Stomach smooth muscle (tissue), 2 donors: ENCODE data around the gene LIPC.
"Not testable (repeated sequence)": the region's sequence is repeated elsewhere in the genome, so short reads cannot be mapped to it uniquely, and the experiment has no call there.

ENCODE experiments used
- H3K27ac ChIP-seq: one replicate; pipeline ENCODE4 v1.7.0; 2013; ENCODE audit warnings: mild to moderate bottlenecking, low read length, inconsistent platforms
- H3K27me3 ChIP-seq, 2 donors: one replicate each; pipeline ENCODE4 v1.7.0; 2013; ENCODE audit warnings: low read length in 2 of 2; ENCODE audit not compliant: insufficient read depth in 2 of 2, control insufficient read depth in 1 of 2
- H3K36me3 ChIP-seq, 2 donors: one replicate each; pipeline ENCODE4 v1.7.0; 2013; ENCODE audit warnings: low read length in 2 of 2; ENCODE audit not compliant: control insufficient read depth in 2 of 2, insufficient read depth in 2 of 2
- H3K4me1 ChIP-seq: one replicate; pipeline ENCODE4 v1.7.0; 2013; ENCODE audit warnings: low read length; ENCODE audit not compliant: control insufficient read depth, insufficient read depth
- H3K4me3 ChIP-seq, 2 donors: one replicate each; pipeline ENCODE4 v1.7.0; 2013; ENCODE audit warnings: low read length in 2 of 2
- H3K9ac ChIP-seq, 2 donors: one replicate each; pipeline ENCODE4 v1.7.0; 2013; ENCODE audit warnings: low read length in 2 of 2, mild to moderate bottlenecking in 1 of 2
- H3K9me3 ChIP-seq, 2 donors: one replicate each; pipeline ENCODE4 v1.7.0; 2013; ENCODE audit warnings: low read length in 2 of 2; ENCODE audit not compliant: control insufficient read depth in 2 of 2
- donor health status: healthy.
- donor health status: Pancreatic carcinoma.

Gene LIPC

DNA sequence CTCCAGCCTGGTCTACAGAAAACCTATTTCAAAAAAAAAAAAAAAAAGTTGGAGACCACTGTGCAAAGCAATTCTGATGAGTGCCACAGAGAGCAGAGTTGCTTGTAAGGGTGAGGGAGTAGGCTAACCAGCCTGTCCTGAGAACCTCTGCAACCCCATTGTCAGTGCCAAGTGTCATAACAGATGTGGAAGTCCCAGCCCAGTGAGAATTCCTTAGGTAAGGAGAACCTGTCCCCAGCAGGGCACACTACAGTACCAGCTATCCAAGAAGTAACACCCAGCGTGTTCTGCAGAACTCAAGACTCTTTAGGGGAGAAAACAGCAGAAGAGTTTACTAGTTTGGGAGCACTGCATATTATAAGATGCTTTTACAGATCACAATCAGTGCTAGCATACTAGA, 156.3 kb downstream of the LIPC start:
- H3K27ac ChIP-seq = no peak overlapping the region

DNA sequence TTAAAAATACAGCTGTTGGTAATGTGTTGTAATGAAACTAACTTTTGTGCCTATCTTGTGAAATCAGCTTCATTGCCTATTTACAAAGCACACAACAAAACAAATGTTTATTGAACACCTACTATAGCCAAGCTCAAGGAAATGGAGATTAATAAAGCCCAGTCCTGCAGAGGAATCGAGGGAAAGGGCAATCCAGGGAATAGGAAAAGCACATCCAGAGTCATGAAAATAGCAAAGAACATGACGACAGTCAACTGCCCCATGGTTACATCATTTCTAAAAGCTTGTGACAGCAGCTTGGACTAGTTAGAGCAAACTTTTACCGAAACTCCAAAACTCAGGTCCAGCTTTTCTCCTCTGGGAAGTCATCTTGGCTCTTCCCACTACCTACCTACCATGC, 157.3 kb downstream of the LIPC start:
- Histone ChIP-seq H3K4me3 (no peak overlapping the region), H3K36me3 (no peaks in the 10 kb centered on the region), H3K9me3 (no peaks in the 10 kb centered on the region), H3K27me3 (peaks cover 0 to under 1% of the 10 kb centered on the region in 2 donors), H3K27ac (no peak overlapping the region), H3K9ac (no peak overlapping the region), H3K4me1 (no peaks in the 10 kb centered on the region)

More for the DNA sequence above, 156.3 kb downstream of the LIPC start:
- peaks cover 0 to 5% of the 10 kb centered on the region in 2 donors for H3K9me3 ChIP-seq
- no peaks in the 10 kb centered on the region for H3K36me3 ChIP-seq
- H3K9ac ChIP-seq = no peak overlapping the region
- H3K4me3 ChIP-seq = no peak overlapping the region
- peaks cover 0 to 3% of the 10 kb centered on the region in 2 donors for H3K27me3 ChIP-seq
- no peaks in the 10 kb centered on the region for H3K4me1 ChIP-seq

DNA sequence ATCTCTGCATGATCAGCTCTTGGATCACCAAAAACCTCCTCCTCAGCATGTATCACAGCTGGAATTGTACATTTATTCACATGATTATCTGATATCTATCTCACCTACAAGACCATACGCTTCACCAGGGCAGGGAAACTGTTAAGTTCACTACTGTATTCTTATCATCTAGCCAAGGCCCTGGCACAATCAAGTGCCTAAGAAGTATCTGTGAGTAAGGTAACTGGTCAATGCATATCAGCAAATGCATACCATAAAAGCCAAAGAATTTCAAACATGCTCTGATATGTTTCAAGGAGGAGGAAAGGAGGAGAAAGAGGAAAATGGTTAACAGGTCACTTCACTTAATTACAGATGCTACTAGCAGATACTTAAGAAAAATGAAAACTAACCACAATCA, 158.4 kb downstream of the LIPC start:
- no peak overlapping the region for H3K27ac ChIP-seq
- no peak overlapping the region for H3K4me3 ChIP-seq
- H3K9me3 ChIP-seq = no peaks in the 10 kb centered on the region
- H3K4me1 ChIP-seq = no peaks in the 10 kb centered on the region
- H3K9ac ChIP-seq = no peak overlapping the region
- no peaks in the 10 kb centered on the region for H3K36me3 ChIP-seq
- no peaks in the 10 kb centered on the region for H3K27me3 ChIP-seq

DNA sequence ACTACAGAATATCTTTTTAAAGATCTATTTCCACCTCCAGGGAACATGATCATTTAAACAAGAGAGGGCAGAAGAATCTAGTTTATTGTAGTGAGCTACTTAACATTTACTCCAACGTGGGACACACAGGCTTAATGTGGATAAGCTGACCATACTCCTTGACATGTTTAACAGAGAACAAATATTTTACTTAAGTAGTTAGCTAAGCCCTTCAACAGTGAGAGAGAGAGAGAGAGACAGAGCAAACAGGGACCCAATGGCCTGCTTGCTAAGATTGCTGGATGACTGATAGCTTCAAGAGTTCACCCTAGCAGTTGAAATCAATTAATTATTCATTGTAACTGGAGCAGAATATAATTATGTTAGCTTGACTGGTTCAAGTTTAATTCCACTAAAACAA, 159.1 kb downstream of the LIPC start:
- Histone ChIP-seq H3K27ac (no peak overlapping the region), H3K9me3 (no peaks in the 10 kb centered on the region), H3K4me1 (no peaks in the 10 kb centered on the region), H3K9ac (no peak overlapping the region), H3K4me3 (no peak overlapping the region), H3K36me3 (no peaks in the 10 kb centered on the region), H3K27me3 (no peaks in the 10 kb centered on the region)

DNA sequence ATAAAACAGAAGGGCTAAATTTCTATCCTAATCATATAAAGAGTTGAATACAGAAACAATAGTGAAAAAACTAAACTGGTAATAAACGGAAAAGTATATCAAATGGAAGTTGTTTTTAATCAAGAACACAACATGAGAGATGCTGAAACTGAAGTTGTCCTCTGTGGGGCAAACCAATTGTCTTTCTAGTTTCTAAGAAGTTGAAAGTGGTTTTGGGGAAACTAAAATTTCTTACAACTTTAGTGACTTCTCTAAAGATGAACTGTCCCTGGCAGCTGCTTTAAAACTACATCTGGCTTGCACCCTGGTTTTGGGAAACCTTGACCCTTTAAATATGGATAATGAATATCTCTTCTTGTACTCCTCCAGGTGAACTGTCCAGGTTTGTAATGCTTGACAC, 162.1 kb downstream of the LIPC start:
- Histone ChIP-seq H3K4me1 (no peaks in the 10 kb centered on the region), H3K27ac (no peak overlapping the region), H3K9ac (no peak overlapping the region), H3K27me3 (no peaks in the 10 kb centered on the region), H3K9me3 (no peaks in the 10 kb centered on the region), H3K36me3 (peaks cover 0 to 7% of the 10 kb centered on the region in 2 donors), H3K4me3 (no peak overlapping the region)

DNA sequence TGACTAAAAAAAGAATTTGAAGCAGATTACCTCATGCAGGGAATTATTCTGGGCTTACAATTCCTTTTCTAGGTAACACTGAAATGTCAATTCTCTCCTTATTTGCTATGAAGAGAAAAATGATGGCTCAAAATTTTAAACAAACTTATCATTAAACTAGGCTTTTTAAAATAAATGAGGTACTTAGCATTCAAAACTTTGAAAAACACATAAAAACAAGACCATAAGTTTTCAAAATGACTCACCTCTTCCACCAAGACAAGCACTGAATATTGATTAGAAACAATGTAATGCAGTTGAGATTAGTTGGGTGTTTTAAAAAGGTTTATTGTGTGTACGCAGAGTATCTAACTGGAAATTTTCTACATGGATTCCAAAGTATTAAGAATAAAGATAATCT, 163.1 kb downstream of the LIPC start:
- no peaks in the 10 kb centered on the region for H3K9me3 ChIP-seq
- H3K4me3 ChIP-seq = no peak overlapping the region
- H3K36me3 ChIP-seq = peaks cover 0 to 7% of the 10 kb centered on the region in 2 donors
- H3K9ac ChIP-seq = no peak overlapping the region
- no peaks in the 10 kb centered on the region for H3K4me1 ChIP-seq
- no peaks in the 10 kb centered on the region for H3K27me3 ChIP-seq
- no peak overlapping the region for H3K27ac ChIP-seq

DNA sequence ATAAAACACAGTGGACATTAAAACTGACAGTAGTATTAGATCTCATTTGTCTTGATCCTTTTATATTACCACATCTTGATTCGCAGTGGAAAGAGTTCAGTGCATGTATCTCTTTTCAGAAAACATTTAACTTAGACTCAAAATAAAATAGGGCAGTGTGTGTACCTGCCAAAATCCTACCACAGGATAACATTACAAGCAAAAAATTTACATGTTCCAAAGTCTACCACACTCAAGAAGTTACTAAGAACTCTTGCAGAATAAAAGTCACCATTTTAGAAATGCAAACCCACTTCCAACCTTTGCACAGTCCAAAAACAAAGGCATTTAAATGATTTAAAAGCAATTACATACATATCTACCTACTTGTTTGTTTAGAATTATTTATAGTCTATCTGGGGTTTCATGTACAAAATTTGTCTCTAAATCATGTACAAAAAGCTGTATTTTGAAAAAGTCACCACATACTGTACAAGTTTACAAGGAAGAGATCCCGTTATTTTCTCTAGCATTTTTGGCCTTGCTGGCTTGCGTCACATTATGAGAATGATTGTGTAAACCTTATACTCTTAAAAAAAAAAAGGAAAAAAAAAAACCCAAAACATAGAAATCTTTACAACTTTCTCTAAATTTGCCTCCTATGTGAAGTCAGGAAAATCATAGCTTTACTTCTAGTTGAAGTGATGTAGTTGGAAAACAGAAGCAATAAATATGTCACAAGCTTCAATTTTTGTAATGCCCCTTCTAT, 163.9 kb downstream of the LIPC start:
- H3K9ac ChIP-seq = no peak overlapping the region
- no peaks in the 10 kb centered on the region for H3K27me3 ChIP-seq
- no peaks in the 10 kb centered on the region for H3K4me1 ChIP-seq
- peaks cover 0 to 7% of the 10 kb centered on the region in 2 donors for H3K36me3 ChIP-seq
- no peak overlapping the region for H3K27ac ChIP-seq
- H3K9me3 ChIP-seq = no peaks in the 10 kb centered on the region
- H3K4me3 ChIP-seq = no peak overlapping the region

DNA sequence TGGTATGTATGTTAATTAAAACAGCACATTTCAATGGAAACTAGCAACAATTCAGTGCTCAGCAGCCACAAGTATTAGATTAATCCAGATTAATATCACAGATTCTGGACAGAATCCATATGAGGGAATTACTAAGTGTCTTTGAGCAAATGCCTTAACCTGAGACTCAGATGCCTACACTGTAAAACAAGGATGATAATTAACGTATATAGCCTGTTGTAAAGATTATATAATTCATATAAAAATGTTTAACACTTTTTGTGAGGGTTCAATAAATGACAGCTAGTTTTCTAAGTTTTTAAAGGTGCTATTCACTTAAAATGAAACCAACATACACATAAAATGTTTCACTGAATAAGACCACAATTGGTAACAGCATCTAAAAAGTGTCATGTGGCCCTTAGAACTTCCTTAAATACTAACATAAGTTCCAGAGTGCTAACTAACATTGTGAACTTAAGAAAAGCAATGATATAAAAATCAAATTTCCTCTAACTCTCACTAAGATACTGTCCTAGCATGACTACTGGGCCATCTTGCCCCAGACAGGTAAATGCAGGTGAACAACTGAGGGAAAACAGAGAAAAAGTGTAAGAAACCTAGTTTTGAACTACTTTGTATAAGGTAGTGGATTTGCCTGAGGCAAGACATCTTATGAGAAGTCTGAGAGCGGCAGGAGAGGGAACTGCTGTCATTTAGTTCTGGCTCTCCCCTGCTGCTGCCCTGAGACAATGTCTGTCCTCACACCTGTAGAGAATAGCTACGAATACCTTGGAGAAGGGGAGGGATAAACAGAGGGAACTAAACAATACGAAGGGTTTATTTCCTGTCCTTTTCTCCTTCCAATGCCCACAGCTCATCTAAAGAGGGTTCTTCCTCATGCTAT, 166.4 kb downstream of the LIPC start:
- no peaks in the 10 kb centered on the region for H3K4me1 ChIP-seq
- peaks cover 0 to 7% of the 10 kb centered on the region in 2 donors for H3K36me3 ChIP-seq
- no peak overlapping the region for H3K27ac ChIP-seq
- no peaks in the 10 kb centered on the region for H3K9me3 ChIP-seq
- H3K27me3 ChIP-seq = no peaks in the 10 kb centered on the region
- H3K9ac ChIP-seq = no peak overlapping the region
- H3K4me3 ChIP-seq = no peak overlapping the region

DNA sequence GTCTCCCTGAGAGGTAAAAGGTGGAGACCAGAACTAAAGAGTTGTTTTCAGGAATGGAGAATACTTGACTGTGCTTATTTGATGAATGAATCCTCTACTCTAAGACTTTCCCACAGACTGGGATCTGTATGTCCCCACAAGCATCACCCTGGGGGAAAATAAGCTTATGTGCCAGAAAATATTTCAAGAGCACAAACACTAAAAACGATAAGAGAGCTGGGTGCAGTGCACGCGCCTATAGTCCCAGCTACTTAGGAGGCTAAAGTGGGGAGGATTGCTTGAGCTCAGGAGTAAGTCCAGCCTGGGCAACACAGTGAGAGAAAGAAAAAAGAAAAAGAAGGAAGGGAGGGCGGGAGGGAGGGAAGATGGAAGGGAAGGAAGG, 167.0 kb downstream of the LIPC start:
- H3K36me3 ChIP-seq = peaks cover 0 to 7% of the 10 kb centered on the region in 2 donors
- no peaks in the 10 kb centered on the region for H3K27me3 ChIP-seq
- no peak overlapping the region for H3K9ac ChIP-seq
- H3K9me3 ChIP-seq = no peaks in the 10 kb centered on the region
- no peak overlapping the region for H3K27ac ChIP-seq
- H3K4me1 ChIP-seq = no peaks in the 10 kb centered on the region
- no peak overlapping the region for H3K4me3 ChIP-seq

DNA sequence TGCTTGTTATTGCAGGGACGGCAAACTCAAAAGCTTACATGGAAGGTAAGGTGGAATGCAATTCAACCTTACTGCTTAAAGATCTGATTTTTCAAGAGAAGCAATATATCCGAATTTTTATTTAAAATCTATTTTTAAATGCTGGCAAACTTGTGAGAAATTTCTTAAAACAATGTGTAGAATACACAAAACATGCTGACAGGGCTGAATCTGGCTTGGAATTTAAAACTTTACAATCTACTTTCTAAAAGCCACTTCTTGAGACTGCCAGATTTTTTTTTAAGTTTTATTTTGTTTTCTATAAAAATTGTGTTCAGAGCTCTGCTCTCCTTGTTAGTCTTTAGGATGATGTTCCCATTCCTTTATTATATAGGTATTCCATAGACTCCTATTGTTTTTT, 171.0 kb downstream of the LIPC start:
- no peaks in the 10 kb centered on the region for H3K27me3 ChIP-seq
- no peak overlapping the region for H3K9ac ChIP-seq
- peaks cover 0 to 5% of the 10 kb centered on the region in 2 donors for H3K36me3 ChIP-seq
- no peaks in the 10 kb centered on the region for H3K4me1 ChIP-seq
- no peak overlapping the region for H3K27ac ChIP-seq
- no peak overlapping the region for H3K4me3 ChIP-seq
- H3K9me3 ChIP-seq = no peaks in the 10 kb centered on the region

DNA sequence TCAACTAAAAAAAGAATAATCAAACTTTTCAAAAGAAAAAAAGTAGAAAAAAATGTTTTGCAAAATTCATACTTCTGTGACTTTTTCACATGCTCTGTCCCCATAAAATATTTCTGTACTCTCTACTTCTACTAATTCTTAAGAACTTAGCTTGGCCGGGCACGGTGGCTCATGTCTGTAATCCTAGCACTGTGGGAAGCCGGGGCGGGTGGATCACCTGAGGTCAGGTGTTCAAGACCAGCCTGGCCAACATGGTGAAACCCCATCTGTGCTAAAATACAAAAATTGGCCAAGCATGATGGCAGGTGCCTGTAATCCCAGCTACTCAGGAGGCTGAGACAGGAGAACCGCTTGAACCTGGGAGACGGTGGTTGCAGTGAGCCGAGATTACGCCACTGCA, 172.1 kb downstream of the LIPC start:
- not testable (repeated sequence) for H3K27ac ChIP-seq, H3K36me3 ChIP-seq, H3K9ac ChIP-seq, H3K4me3 ChIP-seq, H3K9me3 ChIP-seq, H3K4me1 ChIP-seq, H3K27me3 ChIP-seq
